GM12891 (cell line): ENCODE results near the gene EGFR.
"Not testable (repeated sequence)": the region's sequence is repeated elsewhere in the genome, so short reads cannot be mapped to it uniquely, and the experiment has no call there.

Experiments used
- DNase-seq: peaks from one replicate; pipeline ENCODE4 v3.0.0; 2011; ENCODE audit warnings: low spot score; ENCODE audit not compliant: insufficient read length
- FAIRE-seq: peaks from 2 replicates; lab custom pipeline; 2011; peaks lifted over from hg19 to GRCh38; lab: Jason Lieb, UNC
- PAX5 ChIP-seq: IDR thresholded peaks from 2 replicates; pipeline ENCODE4 v1.6.1; 2011; ENCODE audit warnings: low read length, moderate library complexity, mild to moderate bottlenecking; ENCODE audit not compliant: insufficient read depth, severe bottlenecking
- POLR2A ChIP-seq: IDR thresholded peaks from 2 replicates; pipeline ENCODE4 v1.6.1; 2011; ENCODE audit warnings: low read depth, low read length, control low read depth
- POLR2AphosphoS5 ChIP-seq: IDR thresholded peaks from 2 replicates; pipeline ENCODE4 v1.6.1; 2011; ENCODE audit warnings: low read depth, low read length, control low read depth
- POU2F2 ChIP-seq: IDR thresholded peaks from 2 replicates; pipeline ENCODE4 v1.6.1; 2011; ENCODE audit warnings: low read depth, mild to moderate bottlenecking, control low read depth, low read length, moderate library complexity
- SPI1 ChIP-seq: IDR thresholded peaks from 2 replicates; pipeline ENCODE4 v1.6.1; 2011; ENCODE audit warnings: low read depth, low read length, control low read depth
- TAF1 ChIP-seq: IDR thresholded peaks from 2 replicates; pipeline ENCODE4 v1.6.1; 2011; ENCODE audit warnings: low read depth, low read length, control low read depth

EGFR gene

GRCh38 chr7:55034776-55035175 lies 16.0 kb downstream of the EGFR start:
- DNase-seq, result no peak
- TF ChIP-seq PAX5, result no peak
- no peak for TF ChIP-seq TAF1
- no peak for TF ChIP-seq POLR2AphosphoS5
- TF ChIP-seq SPI1, result no peak
- no peak for TF ChIP-seq POLR2A
- no peak for TF ChIP-seq POU2F2
- FAIRE-seq, result no peak

- not testable (repeated sequence) for DNase-seq, FAIRE-seq
Measured at GRCh38 chr7:55035410-55035809, 16.6 kb downstream of the EGFR start.

GRCh38 chr7:55036950-55037736 lies 18.3 kb downstream of the EGFR start:
- TF ChIP-seq TAF1 (no peak), POLR2A (no peak), PAX5 (no peak), POU2F2 (no peak), SPI1 (no peak), POLR2AphosphoS5 (no peak)
- FAIRE-seq (no peak), DNase-seq (no peak)

- TF ChIP-seq TAF1 (no peak), POLR2A (no peak), POLR2AphosphoS5 (no peak), PAX5 (no peak), POU2F2 (no peak), SPI1 (no peak)
- FAIRE-seq, result no peak
- DNase-seq, result no peak
Measured at GRCh38 chr7:55043691-55044370, 25.0 kb downstream of the EGFR start.

- FAIRE-seq (no peak), DNase-seq (no peak)
- TF ChIP-seq SPI1, result no peak
- no peak for TF ChIP-seq TAF1
- no peak for TF ChIP-seq POU2F2
- no peak for TF ChIP-seq POLR2A
- no peak for TF ChIP-seq POLR2AphosphoS5
- no peak for TF ChIP-seq PAX5
Measured at GRCh38 chr7:55044371-55044717, 25.5 kb downstream of the EGFR start.

- FAIRE-seq (no peak), DNase-seq (no peak)
- no peak for TF ChIP-seq POU2F2
- no peak for TF ChIP-seq TAF1
- no peak for TF ChIP-seq PAX5
- no peak for TF ChIP-seq POLR2A
- TF ChIP-seq POLR2AphosphoS5, result no peak
- TF ChIP-seq SPI1, result no peak
Measured at GRCh38 chr7:55044791-55045190, 26.0 kb downstream of the EGFR start.

GRCh38 chr7:55046582-55047342 lies 27.9 kb downstream of the EGFR start:
- FAIRE-seq (no peak), DNase-seq (no peak)
- no peak for TF ChIP-seq TAF1
- TF ChIP-seq PAX5, result no peak
- no peak for TF ChIP-seq POLR2AphosphoS5
- no peak for TF ChIP-seq POLR2A
- TF ChIP-seq POU2F2, result no peak
- no peak for TF ChIP-seq SPI1

- DNase-seq (no peak), FAIRE-seq (no peak)
- no peak for TF ChIP-seq POLR2A
- TF ChIP-seq POU2F2, result no peak
- no peak for TF ChIP-seq POLR2AphosphoS5
- TF ChIP-seq PAX5, result no peak
- no peak for TF ChIP-seq TAF1
- TF ChIP-seq SPI1, result no peak
Measured at GRCh38 chr7:55048221-55048859, 29.5 kb downstream of the EGFR start.

- FAIRE-seq (peak; percentile 48), DNase-seq (no peak)
- no peak for TF ChIP-seq TAF1
- TF ChIP-seq POLR2A, result no peak
- no peak for TF ChIP-seq POLR2AphosphoS5
- TF ChIP-seq SPI1, result no peak
- no peak for TF ChIP-seq POU2F2
- TF ChIP-seq PAX5, result no peak
Measured at GRCh38 chr7:55050281-55050680, 31.5 kb downstream of the EGFR start.
